DMS153 (cell line): ENCODE results near the gene TSPAN13.

ENCODE experiments used
- DNase-seq: peaks from one replicate; lab custom pipeline; 2025; lab: John Stamatoyannopoulos, UW

Gene TSPAN13

DNA sequence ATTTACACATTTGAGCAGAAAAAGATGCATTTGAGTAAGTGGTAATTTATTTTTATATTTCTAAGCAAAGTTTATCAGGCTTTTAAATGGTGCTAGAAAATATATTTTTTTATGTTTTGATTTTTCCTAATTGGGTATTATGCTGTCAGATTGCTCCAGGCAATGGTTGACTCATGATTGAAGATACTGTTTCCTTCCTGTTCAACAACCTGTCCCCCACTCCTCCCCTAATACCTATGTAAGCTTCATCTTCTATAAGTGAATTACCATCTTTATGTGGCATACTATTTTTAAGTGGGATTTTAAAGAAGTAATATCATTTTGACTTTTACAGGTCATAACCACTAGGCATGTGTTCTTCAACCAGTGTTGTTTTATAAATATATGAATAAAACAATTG is 21.4 kb downstream of the TSPAN13 start:
- DNase-seq, result no peak

- DNase-seq, result no peak
Observed at GRCh38 chr7:16776053-16776452, 22.5 kb downstream of the TSPAN13 start.

- DNase-seq, result no peak
Observed at GRCh38 chr7:16778476-16778875, 24.9 kb downstream of the TSPAN13 start.

- no peak for DNase-seq
Observed at GRCh38 chr7:16779051-16779450, 25.5 kb downstream of the TSPAN13 start.

- DNase-seq, result no peak
Observed at GRCh38 chr7:16780596-16780995, 27.0 kb downstream of the TSPAN13 start.

DNA sequence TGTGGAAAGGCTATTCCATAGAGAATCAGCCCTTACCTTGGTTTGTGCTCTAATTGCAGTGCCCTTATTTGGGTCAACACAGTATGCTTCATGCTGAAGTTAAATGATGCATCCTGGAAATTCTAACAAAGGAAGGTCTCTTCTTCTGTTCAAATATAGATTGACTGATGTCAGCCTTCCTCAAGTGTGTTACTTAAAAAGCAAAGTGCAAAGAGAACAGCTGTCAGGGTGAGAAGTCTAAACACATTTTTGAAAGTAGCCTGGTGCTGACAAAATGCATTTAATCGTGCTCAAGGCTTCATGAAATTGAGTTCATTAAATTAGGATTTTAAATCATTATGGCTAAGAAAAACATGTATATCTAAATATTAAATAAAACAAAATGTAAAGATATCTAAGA is 31.8 kb downstream of the TSPAN13 start:
- no peak for DNase-seq

DNA sequence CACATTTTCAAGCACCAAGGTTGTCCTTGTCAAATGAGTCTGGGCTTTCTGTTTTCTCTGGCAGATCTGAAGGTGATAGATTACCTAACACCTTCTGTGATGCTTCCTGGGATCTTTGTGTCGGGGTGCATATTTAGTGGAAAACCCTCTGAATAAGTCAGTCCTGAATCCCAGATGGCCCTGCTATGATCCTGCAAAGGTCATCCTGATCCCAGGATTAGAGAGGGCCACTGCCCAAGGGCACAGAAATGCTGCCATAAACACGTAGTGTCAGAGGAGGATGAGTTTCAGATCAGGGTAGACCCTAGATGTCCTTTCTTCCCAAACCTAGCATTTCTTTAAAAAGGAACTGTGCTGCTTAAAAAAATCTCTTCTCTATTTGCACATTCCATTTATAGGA is 32.3 kb downstream of the TSPAN13 start:
- no peak for DNase-seq

- DNase-seq, result no peak
Observed at GRCh38 chr7:16786257-16786656, 32.7 kb downstream of the TSPAN13 start.

- DNase-seq, result no peak
Observed at GRCh38 chr7:16787127-16787526, 33.6 kb downstream of the TSPAN13 start.

- no peak for DNase-seq
Observed at GRCh38 chr7:16791071-16791470, 37.5 kb downstream of the TSPAN13 start.

GRCh38 chr7:16791905-16792698 is 38.5 kb downstream of the TSPAN13 start:
- DNase-seq, result no peak

DNA sequence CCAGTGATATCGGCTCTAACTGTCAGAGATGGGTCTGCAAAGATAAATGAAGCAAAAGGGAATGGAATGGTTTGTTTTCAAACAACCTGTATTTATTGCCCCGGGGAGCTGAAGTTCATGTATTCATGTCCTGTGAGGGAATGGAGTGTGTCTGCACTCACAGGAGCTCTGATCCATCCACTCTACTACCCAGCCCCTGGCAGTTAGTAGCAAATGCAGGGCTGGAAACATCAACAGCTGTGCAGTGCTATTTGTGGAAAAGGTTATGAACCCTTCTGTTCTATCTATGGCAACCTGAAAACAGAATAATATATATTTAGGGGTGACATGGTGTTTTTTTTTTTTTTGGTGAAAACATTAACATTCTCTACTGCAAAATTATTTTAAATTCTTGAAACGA is 41.4 kb downstream of the TSPAN13 start:
- no peak for DNase-seq

- DNase-seq, result peak; percentile 63
Observed at GRCh38 chr7:16795624-16796023, 42.1 kb downstream of the TSPAN13 start.

GRCh38 chr7:16801111-16801542 is 47.6 kb downstream of the TSPAN13 start:
- DNase-seq, result no peak

DNA sequence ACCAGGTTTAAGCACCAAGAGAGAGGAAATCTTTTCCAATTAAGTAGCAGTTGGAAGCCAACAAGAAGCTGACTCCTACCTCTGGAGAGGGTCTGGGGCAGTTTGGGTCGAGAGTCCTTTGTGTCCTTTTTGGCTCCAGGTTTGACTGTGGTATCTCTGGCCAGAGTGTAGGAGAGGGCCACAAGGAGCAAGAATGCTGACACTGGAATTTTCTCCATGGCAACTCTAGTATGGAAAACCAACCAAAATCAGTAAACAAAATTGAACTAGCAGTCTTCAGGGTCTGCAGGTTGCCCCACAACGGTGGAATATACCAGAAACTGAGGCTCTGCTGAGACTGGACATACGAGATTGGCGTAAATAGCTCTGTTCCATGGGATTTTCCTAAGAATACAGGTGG is 48.0 kb downstream of the TSPAN13 start:
- DNase-seq, result no peak

DNA sequence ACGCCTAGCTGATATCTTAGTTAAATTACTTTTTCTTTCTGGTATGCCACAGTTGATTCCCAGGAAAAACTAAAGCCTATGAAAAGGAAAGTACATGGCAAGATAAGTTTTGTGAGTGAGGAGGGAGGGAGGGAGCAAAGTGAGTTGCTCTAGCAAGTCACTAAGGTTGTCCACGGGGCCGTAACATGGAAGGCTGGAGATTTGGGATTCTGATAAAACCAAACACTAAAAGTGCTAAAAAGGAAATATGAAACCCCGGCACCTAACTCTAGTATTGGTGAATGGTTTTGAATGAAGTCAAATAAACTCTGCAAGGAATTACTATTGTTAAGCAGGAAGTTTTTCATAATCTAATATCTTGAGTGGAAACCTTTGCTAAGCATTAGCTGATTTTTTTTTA is 49.6 kb downstream of the TSPAN13 start:
- no peak for DNase-seq

DNA sequence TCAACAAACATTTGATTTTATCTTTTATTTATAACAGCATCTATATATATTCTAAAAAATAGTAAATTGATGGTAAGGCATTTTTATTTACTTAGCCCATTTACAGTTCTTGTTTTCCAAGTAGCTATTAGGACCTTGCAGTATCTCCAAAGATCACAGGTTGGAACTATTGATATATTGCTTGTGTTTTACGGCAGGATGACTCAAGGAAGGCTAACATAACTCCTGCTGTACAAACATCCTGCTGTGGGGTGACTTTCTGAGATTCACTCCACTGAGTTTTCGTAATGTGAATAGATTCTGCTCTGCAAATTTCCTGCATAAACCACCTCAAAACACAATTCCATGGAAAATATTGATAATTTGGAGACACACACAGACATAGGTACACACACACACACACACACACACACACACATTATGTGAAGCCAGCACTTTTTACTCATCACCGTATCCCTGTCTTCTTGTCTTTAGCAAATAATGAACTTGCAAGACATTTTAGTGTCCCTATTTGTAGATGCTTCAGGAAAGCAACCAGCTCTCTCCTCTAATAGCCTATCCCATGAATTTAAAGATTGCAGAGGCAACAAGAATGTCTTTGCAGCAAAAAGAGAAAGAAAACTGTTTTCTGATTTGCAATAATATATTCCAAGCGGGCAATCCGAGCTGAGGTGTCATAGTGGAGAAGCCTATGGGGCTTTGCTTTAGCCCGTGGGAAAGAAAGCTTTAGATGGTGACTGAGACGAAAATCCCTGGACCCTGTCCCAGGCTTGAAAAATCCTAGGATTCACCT is 50.5 kb downstream of the TSPAN13 start:
- peak; percentile 9 for DNase-seq

DNA sequence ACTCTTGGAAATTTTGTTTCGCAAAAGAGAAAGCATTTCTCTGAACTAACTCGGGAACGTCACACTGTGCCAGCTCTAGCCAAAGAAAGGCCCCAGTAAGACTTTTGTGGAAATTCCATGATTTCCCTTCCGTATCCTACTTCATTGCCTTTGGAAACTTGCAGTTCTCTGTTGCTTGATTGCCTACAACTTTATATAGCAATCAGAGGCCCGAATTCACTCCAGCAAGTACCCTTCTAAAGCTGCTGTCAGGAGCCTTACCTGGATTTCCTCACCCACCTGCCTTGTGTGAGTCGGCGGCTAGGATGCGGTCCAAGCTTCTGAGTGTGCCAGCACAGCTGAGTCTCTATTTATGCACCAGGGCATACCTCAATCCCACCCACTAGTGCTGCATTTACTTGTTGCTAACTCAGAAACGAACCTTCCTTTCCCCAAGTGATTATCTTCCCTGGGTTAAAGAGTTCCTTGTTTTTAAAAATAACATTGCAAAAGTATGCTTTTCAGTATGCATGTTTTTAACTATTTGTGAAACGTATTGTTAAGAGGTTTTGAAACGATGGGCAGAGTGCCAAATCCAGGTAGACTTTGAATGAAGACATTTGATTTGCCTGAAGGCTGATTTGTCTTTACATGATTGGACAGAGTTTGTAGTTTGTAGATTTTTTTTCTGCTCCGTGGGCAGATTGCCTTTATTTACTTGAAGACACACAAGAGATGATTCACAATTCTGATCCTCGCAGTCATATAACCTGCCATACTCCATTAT is 51.3 kb downstream of the TSPAN13 start, which contains the start of gene AGR2:
Gene AGR2 (minus strand): TSS at position 326 of the 766 bp plus-strand sequence. CDS start 3,203 bp downstream, outside the sequence.
- peak; percentile 47 for DNase-seq

DNA sequence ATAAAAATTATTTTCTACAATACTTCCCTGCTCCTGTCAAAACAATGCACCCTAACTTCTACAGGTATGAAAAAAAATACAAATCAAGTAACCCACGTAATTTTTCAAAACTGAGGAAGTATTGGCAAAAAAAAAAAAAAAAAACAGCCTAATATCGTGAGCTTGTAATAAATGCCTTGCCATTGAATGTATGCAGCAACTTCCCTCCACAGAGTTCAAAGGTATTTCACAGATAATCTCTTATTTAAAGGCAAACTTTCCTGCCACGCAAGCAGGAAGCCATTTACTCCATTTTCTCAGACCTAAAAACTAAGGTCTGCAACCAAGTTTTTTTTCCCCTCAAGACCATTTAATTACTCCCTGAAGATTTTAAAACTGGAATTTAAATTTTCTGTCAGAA is 51.9 kb downstream of the TSPAN13 start:
- no peak for DNase-seq

DNA sequence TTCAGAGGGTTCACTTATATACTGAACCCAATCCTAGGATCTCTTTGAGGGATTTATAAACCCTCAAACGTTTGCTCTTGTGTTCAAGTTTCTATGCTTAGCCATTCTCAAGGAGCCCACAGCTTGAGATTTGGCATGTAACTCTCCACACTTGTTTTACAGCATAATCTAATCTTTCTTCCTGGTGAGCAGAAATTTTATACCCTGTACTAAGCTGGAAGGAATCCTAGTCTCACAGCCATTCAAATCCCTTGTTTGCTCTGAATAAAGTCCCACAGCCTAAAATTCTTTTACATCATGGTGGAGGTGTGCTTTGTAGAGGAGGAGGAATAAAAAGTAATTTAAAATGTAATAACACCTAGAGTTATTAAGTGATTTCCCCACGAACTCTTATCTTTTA is 56.6 kb downstream of the TSPAN13 start:
- DNase-seq, result no peak

DNA sequence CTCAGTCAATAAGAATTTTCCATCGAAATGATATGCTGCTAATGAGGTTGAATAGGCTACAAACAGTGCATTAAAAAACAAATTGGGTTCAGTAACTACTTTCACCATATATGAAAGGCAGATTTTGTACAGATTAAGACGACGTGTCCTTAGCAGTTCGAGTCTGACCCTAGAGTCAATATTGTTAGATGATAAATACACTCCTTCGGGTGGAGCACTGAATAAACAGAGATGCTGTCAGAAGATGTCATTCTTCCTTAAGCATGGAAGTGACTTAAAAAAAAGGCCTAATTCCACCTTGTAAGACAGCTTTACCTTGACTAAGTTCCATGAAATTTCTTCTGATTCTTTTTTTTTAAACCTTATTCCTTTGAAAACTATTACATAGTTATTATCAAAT is 57.0 kb downstream of the TSPAN13 start:
- no peak for DNase-seq

DNA sequence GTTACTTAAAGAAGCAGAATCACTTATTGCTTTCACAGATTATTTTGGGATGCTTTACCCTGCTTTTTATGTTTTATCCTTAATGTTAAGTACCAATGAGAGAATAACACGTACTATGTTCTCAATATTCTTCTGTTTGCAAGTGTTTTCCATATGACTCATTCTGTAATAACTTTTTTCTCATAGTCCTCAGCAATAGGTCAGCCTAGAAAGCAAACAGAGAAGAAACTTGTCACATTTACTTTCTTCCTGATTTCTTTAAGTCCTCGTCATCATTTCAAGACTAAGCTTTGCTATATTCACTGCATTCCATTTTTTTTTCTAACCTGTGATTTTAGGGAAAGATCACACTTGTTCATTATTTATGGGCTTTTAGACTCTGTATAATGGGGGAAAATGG is 58.0 kb downstream of the TSPAN13 start:
- DNase-seq, result no peak
